Inflammatory macrophage treated with lipopolysaccharide for 1 hour (primary cell): ENCODE results near the gene NFIX.

Experiments used
- DNase-seq, 2 donors: peaks; one replicate each; pipeline ENCODE4 v3.0.0-alpha.2; 2020 to 2022

Gene NFIX

DNA sequence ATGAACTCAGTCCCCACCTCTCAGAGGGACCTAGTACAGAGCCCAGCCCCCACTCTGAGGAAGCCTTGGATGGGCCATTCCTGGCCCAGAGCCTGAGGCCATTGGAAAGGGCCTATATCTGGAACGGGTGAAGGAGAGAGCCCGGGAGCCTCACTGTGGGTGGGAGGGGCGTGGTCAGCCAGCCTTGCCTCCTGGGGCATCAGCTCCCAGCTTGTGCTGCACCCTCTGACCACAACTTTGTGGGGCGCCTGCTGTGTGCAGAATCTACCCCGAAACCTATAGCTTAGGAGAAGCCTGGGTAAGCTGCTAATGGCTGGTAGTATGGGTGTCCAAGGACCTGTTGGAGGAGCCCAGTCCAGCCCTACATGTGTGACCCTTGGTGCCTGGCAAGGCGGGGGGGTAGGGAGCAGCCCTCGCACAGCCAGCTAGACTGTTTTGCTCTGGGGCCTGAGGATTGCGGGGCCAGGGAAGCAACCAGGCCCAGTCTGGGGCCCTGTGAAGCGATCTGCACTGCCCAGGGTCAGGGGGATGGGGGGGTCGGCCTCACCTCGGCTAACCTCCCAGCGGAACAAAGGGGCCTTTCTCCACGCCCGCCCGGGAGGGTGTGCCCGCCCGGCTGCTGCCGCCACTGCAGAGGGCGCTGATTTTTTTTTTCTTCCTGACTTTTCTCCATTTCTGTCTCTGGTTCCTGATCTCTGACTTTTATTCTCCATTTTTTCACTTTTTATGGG, 65.1 kb downstream of the NFIX start:
- DNase-seq: no peak

GRCh38 chr19:13060964-13061927, 66.0 kb downstream of the NFIX start:
- peak; percentile 54 to 95 for DNase-seq

- no peak for DNase-seq
Measured at GRCh38 chr19:13062317-13062716, 67.0 kb downstream of the NFIX start.

DNA sequence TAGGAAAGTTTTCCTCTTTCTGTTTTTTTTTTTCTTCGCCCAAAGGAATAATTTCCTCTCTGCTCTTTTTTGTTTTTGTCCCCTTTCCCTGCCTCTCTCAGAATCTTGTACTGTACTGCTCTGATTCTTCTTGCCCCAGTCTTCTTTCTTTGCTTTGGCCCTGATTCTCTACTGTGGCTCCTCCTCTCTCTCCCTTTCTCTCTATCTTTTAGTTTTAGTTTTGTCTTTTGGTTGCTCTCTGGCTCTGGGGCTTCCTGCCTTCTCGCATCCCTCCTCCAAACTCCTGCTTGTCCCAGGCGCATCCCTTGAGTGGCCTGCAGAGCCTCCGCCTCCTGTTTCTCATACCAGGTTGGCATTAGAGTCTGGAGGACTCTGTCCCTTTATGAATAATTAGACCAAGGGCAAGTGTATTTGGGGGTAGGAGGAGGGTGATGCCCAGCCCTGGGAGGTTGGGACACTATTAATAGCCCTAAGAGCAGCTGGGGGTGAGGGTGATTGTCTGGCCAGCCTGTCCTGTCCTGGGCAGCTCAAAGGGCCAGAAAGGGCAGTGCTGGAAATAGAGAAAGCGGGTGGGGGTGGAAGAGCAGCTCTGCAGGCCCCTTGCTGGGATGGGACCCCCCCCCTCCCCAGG, 68.3 kb downstream of the NFIX start:
- no peak for DNase-seq

DNA sequence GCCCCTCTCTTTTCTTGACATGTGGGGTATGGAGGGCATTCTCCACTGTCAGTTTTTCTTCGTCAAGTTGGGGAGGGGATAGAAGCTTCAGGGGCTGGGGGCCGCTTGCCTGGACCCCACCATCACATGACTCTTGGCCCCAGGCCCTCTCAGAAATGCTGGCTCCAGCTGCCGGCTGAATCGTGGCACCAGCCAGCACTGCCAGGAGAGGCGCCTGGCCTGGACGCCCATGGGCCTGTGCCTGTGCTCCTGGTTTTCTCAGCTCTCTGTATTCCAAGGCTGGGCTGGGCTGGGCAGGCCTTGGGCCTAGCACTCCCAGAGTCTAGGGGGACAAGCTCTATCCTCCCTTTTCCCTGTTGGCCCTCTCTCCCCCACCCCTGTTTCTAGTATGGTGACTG, 68.8 kb downstream of the NFIX start:
- DNase-seq: no peak

GRCh38 chr19:13066226-13066625, 71.0 kb downstream of the NFIX start:
- DNase-seq: peak in 1 of 2 donors; percentile 15

DNA sequence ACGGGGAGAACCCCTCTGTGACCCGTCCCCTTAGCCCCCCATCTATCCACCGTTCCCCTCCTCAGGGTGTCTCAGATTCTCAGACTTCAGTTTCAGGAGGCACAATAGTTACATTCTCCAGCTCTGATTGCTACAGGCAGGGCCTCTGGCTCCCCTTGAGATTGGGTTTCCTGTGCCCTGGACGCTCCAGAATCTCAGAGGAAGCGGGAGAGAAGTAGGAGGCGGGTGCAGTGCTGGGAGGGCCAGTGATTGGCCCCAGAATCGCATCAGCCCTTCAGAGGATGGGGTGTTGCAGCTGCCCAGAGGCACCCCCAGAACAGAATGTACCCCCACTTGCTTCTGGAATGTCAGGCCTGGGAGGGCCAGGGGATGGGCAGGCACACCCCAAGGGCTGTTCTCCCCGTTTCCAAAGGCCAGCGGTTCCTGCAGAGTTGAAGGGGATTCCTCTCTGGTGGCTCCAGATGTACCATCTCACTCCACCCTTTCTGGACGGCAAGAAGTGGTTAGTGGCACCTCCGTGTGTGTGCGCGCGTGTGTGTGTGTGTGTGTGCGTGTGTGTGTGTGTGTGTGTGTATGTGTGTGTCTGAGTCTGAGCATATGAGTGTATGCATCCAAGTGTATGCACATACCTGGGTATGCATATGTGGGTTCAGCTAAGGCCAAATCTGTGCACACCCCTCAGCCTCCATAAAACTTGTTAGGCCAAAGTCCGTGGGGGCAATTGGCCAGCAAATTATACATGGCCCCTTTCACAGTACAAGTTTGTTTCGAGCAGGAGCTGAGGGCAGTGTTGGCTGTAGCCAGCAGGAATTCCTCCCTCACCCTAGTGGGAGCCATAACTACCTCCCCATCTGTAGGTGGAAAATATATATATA, 71.9 kb downstream of the NFIX start:
- DNase-seq: no peak

DNA sequence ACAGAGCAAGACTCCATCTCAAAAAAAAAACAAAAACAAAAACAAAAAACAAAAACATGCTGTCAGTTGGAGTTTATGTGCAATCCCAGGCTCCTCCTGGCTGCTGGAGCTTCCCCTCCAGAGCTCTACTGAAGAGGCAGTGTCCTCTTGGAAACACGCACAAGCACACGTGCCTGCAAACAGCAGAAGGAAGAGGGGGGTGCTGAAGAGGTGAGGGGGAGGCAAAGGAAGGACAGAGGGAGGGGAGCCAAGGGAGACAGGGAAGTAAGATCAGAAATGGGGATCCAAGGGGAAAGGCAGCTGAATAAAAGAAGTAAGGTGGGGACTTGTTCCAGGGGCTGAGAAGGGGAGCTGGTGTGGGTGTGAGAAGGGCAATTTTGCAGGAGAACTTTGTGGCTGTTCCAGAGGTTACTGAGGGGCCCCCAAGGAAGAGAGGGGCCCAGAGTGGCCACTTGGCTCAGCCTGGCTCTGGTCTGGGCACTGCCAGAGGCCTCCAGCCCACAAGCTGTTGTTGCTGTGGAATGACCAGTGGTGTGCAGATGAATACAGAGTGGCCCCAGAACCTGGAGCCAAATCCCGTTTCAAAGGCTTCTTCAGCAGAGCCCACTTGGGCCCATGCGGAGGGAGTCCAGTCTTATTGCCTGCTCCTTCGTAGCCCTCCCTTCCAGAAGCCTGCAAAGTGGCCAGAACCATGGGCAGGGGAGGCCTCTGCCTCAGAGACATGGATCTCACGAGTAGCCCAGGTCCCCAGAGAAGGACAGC, 73.0 kb downstream of the NFIX start:
- no peak for DNase-seq

- no peak for DNase-seq
Measured at GRCh38 chr19:13069415-13070359, 74.4 kb downstream of the NFIX start.

DNA sequence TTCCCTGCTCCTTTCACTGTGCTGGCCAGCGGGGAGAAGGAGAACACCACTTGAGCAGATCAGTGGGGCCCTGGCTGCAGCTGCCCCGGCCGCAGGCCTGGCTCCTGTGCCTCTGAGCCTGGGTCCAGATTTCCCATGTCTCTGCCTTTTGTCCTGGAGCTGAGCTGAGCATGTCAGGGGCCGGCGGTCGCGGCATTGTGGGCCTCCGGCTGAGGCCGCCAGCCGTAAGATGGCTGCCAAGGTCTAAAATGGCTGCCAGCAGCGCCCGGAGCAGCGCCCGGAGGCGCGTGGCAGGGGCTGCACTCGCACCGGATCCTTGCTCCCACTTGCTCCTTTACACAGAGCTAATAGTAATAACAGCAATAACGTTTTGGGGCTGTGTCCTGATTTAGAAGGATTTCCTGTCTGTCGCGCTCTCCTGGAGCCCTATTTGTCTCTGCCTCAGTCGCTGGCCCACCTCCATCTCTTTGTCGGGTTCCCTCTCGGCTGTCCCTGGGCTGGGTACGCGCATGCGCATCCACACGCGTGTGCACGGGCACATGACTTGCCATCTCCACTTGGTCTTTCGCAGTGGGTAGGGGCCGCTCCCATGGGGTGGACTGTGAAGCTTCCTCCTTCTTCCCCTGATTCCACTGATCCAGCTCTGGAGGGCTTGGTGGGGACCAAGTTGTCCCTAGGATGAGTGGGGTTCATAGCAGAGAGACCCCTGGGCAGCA, 75.3 kb downstream of the NFIX start:
- no peak for DNase-seq

GRCh38 chr19:13071444-13072187, 76.3 kb downstream of the NFIX start:
- no peak for DNase-seq

DNA sequence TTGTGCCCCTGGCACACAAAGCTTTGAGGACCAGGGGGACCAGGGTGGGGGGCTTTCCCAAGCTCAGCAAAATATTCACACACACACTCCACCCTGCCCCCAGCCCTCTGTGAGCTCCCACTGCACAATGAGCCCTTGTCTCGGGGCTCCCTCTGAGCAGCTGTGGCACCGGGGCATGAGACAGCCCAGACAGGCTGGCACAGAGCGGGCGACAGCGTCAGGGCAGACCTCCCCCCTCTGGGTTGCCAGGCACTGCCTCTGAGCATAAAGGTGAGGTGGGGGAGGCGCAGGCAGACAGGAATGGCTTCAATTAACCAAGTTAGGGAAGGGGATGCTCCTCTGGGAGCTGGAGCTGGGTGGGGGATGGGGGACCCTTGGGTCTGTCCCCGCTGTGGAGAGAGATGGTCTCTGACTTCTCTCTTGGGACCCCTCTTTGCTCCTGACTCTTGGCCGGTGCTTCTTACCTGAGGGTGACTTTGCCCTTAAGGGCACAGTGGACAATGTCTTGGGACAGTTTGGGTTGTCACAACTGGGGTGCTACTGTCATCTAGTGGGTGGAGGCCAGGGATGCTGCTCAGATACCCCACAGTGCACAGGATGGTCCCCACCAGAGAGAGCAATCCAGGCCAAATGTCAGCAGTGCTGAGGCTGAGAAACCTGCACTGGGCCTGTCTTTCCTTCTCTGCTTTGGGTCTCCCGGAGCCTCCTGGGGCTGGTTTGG, 77.1 kb downstream of the NFIX start:
- no peak for DNase-seq

DNA sequence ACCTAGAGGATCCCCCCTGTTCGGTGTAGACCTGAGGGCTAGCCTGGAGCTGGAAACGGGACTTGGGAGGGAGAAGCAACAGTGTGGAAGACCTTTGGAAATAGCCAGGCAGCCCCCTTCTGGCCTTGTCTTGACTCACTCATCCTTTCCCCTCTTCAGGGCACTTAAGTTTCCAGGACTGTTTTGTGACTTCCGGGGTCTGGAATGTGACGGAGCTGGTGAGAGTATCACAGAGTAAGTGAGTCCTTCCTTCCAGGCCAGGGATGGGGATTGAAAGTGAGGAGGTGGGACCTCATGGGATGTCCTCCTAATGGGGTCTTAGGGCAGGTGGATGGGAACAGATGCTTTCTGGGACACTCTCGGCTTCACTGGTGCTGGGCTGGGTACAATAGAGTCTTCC, 78.0 kb downstream of the NFIX start:
- no peak for DNase-seq

DNA sequence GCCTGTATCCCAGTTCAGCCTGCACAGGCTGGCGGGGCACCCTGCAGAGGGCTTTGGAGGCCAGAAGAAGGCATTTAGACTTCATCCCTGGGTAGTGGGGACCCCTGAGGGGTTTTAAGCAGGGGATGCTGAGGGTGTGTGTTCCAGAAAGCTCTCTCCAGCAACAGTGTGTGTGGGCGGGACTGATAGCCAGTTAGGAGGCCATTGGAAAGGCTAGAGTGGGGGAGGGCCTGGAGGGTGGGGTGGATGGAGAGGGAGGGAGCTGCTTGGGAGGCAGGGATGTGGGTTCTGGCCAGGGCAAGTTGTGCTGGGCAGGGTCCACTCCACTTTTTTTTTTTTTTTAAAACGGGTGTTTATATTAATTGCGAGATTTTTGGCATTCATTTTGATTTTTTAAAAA, 79.1 kb downstream of the NFIX start:
- DNase-seq: no peak

DNA sequence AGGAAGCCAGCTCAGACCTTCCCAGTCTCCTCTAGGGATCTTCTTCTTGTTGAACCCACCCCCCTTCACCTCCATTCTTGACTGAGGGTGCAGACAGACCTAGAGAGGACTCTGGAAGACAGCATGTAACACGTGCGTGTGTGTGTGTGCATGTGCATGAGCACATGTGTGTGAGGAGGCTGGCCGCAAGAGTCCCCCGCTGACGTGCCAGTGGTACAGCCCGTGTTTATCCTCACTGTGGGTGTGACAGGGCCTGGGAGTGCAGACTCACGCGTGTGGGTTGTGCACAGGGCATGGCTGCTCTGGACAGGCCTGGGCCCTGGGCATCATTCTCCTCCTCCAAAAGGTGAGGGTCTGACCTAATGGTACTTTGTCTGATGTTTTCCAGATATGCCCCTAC, 81.0 kb downstream of the NFIX start:
- no peak for DNase-seq

DNA sequence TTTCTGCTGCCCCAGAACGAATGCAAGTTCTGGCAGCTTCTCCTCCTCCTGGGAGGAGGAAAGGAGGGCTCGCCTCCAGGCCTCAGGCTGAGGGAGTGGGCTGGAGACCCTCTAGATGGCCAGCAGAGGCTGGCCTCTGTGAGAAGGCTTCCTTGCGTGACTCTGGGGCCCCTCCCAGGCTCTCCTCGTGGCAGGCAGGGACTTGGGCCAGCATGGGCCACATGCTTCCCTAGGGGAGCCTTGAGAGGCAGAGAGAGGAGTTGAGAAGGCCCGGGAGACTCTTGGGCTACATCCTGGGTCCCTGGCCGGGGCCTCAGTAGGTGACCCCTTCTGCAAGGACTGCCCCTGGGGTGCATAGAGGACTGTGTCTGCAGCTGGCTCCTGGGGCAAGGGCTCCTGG, 81.5 kb downstream of the NFIX start:
- DNase-seq: no peak

GRCh38 chr19:13077240-13077639, 82.0 kb downstream of the NFIX start:
- no peak for DNase-seq

- DNase-seq: no peak
Measured at GRCh38 chr19:13078381-13078780, 83.1 kb downstream of the NFIX start.
